Neural progenitor cell (in vitro differentiated cells): ENCODE results near the gene COL4A4.

Experiments used
- CTCF ChIP-seq: fragments of 200-600 bp; sonication (generic); IDR thresholded peaks from 2 replicates; pipeline ENCODE4 v1.5.1; 2017; ENCODE audit warnings: antibody characterized with exemption, mild to moderate bottlenecking
- EZH2phosphoT487 ChIP-seq: fragments of 200-600 bp; sonication (generic); IDR thresholded peaks from 2 replicates; pipeline ENCODE4 v1.6.1; 2017; ENCODE audit warnings: antibody characterized with exemption

DNA sequence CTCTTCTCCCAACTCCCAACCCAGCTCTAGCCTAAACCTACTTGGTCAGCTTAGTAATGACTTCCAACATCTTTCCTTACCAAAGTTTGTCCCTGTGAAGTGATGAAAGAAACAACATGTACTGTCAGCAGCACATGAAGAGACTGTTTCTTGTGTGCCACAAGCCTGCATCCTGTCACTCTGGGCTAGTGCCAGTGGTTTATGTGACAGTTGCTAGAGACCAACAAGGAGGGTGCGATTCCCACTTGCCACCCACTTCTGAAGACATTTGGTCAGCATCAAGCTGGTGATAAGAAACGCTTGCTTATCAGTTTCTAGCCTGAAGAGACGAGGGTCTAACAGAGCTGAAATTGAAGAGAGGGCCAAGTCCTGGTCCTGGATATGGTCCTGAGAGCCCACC is 132.6 kb downstream of the COL4A4 start:
- no peak for TF ChIP-seq CTCF
- no peak for TF ChIP-seq EZH2phosphoT487
